Bladder microvascular endothelial cell (primary cell): ENCODE results near the gene SPIN3. TPM values are rescaled to one million over a fixed set of nuclear protein-coding genes. Genes with fewer than 3 reads are reported as not detected.

ENCODE experiments used
- total RNA-seq: library from RNA; depleted of rRNA; stranded (reverse); fragments of >200 nt; gene quantifications from 2 replicates; pipeline ENCODE4 v1.2.3, GENCODE V29; 2014

SPIN3 gene
- total RNA-seq = 2.6 and 7.2 TPM in 2 replicates

GRCh38 chrX:56995271-56995994, at the start of gene SPIN3:
TSS of gene SPIN3 (minus strand) at chrX:56995541. CDS start at chrX:56994947, 594 bp downstream.

Other genes with a start within 250 kb of the SPIN3 start
- gene SPIN2B, start 126.0 kb upstream of the SPIN3 start, total RNA-seq = 6.2 and 8.5 TPM in 2 replicates
- under 0.01 and 0.44 TPM in 2 replicates for gene SPIN2A, start 141.9 kb upstream of the SPIN3 start, total RNA-seq